SK-N-MC (cell line): ENCODE measurements around the gene VWC2L.

Experiments
- DNase-seq: peaks from one replicate; pipeline ENCODE4 v3.0.0-alpha.2; 2011; ENCODE audit warnings: low read depth, low spot score
- H3K27ac ChIP-seq: fragments of 200-600 bp; sonication (generic); 2 replicates; pipeline ENCODE4 v1.5.1; 2016; ENCODE audit warnings: mixed run types
- H3K36me3 ChIP-seq: fragments of 200-600 bp; sonication (generic); 2 replicates; pipeline ENCODE4 v1.6.1; 2017; ENCODE audit warnings: antibody characterized with exemption, low read length, mixed read lengths; ENCODE audit not compliant: insufficient read depth
- H3K4me3 ChIP-seq: fragments of 200-600 bp; sonication (generic); 2 replicates; pipeline ENCODE4 v1.5.1; 2016
- H3K9ac ChIP-seq: fragments of 200-600 bp; sonication (generic); 2 replicates; pipeline ENCODE4 v1.8.0; 2017; ENCODE audit warnings: mixed run types, mixed read lengths; ENCODE audit not compliant: insufficient read length
- H3K9me3 ChIP-seq: fragments of 200-600 bp; sonication (generic); 2 replicates; pipeline ENCODE4 v1.6.1; 2017; ENCODE audit warnings: low read depth, mild to moderate bottlenecking, antibody characterized with exemption, low read length, moderate library complexity, mixed read lengths
- EZH2 ChIP-seq: fragments of 200-600 bp; sonication (generic); IDR thresholded peaks from one replicate; pipeline ENCODE4 v1.6.1; 2017; ENCODE audit warnings: antibody characterized with exemption
- FOXP2 ChIP-seq: optimal IDR thresholded peaks from 2 replicates; pipeline ENCODE3; 2011; ENCODE audit warnings: mild to moderate bottlenecking, moderate library complexity; ENCODE audit not compliant: insufficient read depth; ENCODE audit errors: extremely low read length, control extremely low read depth
- POLR2AphosphoS5 ChIP-seq: IDR thresholded peaks from 2 replicates; pipeline ENCODE4 v1.6.1; 2012; ENCODE audit warnings: mild to moderate bottlenecking, low read depth, low read length, borderline replicate concordance

VWC2L gene

DNA sequence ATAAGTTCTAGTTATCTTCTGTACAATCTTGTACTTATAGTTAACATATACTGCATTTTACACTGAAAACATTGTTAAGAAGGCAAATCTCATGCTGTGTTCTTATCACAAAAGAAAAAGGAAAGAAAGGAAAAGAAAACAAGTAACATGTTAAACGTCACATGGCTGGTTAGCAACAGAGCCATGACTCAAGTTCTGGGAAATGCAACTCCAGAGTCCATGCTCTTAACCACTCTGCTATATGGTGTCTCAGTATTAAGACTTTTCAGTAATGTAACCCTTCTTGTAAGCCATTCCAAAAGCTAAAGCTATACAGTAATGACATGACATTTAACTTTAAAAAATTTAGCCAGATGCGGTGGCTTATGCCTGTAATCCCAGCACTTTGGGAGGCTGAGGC lies 217.2 kb downstream of the VWC2L start:
- Histone ChIP-seq H3K9me3 (no peaks in the 10 kb centered on the region), H3K9ac (no peak overlapping the region), H3K4me3 (no peak overlapping the region), H3K36me3 (no peaks in the 10 kb centered on the region), H3K27ac (no peak overlapping the region)
- DNase-seq: no peak
- TF ChIP-seq EZH2 (no peak), POLR2AphosphoS5 (no peak), FOXP2 (no peak)
